Measurements from ENCODE around the gene IL3.

- no peak for TF ChIP-seq MXI1 (IDR thresholded peaks at IDR 0.05; ENCODE audit: borderline replicate concordance, low read depth, low read length)
- TF ChIP-seq CTCF (conservative IDR thresholded peaks at IDR 0.05; ENCODE audit: low read depth, low read length) = no peak
- TF ChIP-seq BHLHE40 (IDR thresholded peaks at IDR 0.05; ENCODE audit: low read depth, low read length) = no peak
Observed at GRCh38 chr5:132050136-132050535, 10.3 kb upstream of the IL3 start.
